ENCODE results near the gene PDLIM1. TPM values are rescaled to one million over a fixed set of nuclear protein-coding genes. Genes with fewer than 3 reads are reported as not detected.
A peak's percentile ranks its signal among the peaks of the same experiment; 100 is the strongest.

Gene PDLIM1
- polyA plus RNA-seq, 2 donors = 79.9 to 117 TPM

DNA sequence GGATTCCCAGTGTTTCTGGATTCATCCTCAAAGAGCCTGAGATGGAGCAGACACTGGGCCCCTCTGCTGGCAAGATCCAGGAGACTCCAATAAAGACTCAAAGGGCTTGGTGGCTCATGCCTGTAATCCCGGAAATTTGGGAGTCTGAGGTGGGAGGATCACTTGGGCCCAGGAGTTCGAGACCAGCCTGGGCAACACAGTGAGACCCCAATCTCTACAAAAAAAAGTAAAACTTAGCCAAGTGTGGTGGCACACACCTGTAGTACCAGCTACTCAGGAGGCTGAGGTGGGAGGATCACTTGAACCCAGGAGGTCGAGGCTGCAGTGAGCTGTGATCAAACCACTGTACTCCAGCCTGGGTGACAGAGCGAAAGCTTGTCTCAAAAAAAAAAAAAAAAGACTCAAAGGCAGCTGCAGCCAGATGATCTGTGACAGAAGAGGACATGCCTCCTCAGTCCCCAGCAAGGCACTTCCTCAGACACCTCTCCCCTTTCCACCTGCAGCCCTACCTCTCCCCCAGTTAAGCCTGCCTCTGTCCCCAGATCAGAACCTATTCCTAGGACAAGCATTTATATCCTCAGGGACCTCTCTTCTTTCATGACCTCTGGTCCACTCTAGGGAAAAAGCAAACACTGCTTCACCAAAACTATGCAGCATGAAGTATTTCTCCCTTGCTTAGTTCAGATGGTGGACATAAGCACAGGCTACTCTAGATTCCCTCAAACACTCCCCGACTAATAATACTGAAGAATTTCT lies 27.9 kb downstream of the PDLIM1 start:
- WGBS, 2 donors = 71 to 77% methylated on average over 5 of the region's 5 CpGs
- H3K36me3 ChIP-seq (ENCODE audit: control insufficient read depth in 2 of 2, insufficient read depth in 2 of 2, low read length in 1 of 2) = peaks cover 0 to 11% of the 10 kb centered on the region in 2 donors
- no peaks in the 10 kb centered on the region for H3K9me3 ChIP-seq (ENCODE audit: control insufficient read depth in 2 of 2, insufficient read depth in 1 of 2, low read depth in 1 of 2, low read length in 1 of 2)
- H3K27me3 ChIP-seq (ENCODE audit: control insufficient read depth in 1 of 2, insufficient read depth in 2 of 2, low read length in 2 of 2) = no peaks in the 10 kb centered on the region
- H3K4me1 ChIP-seq (ENCODE audit: control insufficient read depth in 2 of 2, insufficient read depth in 2 of 2, low read length in 1 of 2) = peaks cover 2 to 12% of the 10 kb centered on the region in 2 donors
- no peak overlapping the region for H3K4me3 ChIP-seq (ENCODE audit: low read depth in 1 of 2, low read length in 2 of 2)
- H3K27ac ChIP-seq (ENCODE audit: low read depth in 2 of 2, low read length in 1 of 2) = peak overlapping the region in 1 of 2 donors; percentile 63

DNA sequence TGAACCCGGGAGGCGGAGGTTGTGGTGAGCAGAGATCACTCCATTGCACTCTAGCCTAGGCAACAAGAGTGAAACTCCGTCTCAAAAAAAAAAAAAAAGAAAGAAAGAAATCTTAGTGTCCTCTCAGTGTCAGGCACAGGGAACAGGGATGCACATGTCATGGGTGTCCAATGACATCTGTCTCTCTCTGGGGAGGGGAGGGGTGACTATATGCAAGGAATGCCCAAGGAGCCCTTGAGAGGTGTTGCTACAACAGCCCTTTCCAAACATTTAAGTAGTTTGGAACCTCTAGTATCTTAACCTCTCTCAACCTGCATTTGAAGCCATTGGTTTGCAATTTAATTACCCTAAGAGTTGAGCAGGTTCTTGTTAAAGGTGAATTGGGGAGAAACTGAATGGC lies 28.9 kb downstream of the PDLIM1 start:
- 95 to 100% methylated on average over 3 of the region's 3 CpGs for WGBS, 2 donors
- Histone ChIP-seq H3K4me3 (ENCODE audit: low read depth in 1 of 2, low read length in 2 of 2) (no peak overlapping the region), H3K36me3 (ENCODE audit: control insufficient read depth in 2 of 2, insufficient read depth in 2 of 2, low read length in 1 of 2) (peaks cover 0 to 11% of the 10 kb centered on the region in 2 donors), H3K4me1 (ENCODE audit: control insufficient read depth in 2 of 2, insufficient read depth in 2 of 2, low read length in 1 of 2) (peaks cover 2 to 12% of the 10 kb centered on the region in 2 donors), H3K9me3 (ENCODE audit: control insufficient read depth in 2 of 2, insufficient read depth in 1 of 2, low read depth in 1 of 2, low read length in 1 of 2) (no peaks in the 10 kb centered on the region), H3K27ac (ENCODE audit: low read depth in 2 of 2, low read length in 1 of 2) (no peak overlapping the region), H3K27me3 (ENCODE audit: control insufficient read depth in 1 of 2, insufficient read depth in 2 of 2, low read length in 2 of 2) (no peaks in the 10 kb centered on the region)

DNA sequence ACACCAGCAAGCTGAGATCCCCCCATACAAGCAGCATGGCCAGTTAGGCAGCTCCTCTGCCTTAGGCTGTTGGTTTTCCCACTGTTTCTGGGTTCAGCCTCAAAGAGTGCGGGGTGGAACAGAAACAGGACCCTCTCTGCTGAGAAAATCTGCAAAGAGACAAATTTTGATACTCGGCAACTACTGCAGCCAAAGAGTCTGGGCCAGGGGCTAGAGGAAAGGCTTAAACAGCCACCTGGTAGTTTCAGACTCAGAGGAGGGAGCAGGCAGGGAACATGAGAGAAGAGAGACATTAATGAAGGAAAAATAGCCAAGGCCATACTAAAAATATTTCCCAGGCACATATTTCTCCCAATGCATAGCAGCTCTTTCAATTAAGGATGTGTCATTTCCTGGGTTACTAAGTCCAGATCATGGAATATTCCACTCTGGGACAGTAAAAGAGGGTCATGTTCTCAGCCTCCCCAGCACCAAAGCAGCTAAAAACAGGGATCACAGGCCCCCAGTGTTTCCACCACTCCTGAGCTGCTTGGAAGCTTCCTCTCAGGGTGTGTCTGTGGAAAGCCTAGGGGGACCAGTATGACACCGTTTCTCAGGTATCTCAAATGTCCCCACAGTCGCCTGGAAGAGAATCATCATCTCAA lies 29.8 kb downstream of the PDLIM1 start:
- peak overlapping the region; percentile 22 to 62 for H3K27ac ChIP-seq (ENCODE audit: low read depth in 2 of 2, low read length in 1 of 2)
- no peaks in the 10 kb centered on the region for H3K27me3 ChIP-seq (ENCODE audit: control insufficient read depth in 1 of 2, insufficient read depth in 2 of 2, low read length in 2 of 2)
- WGBS, 2 donors = 63 to 74% methylated on average over 4 of the region's 4 CpGs
- H3K36me3 ChIP-seq (ENCODE audit: control insufficient read depth in 2 of 2, insufficient read depth in 2 of 2, low read length in 1 of 2) = peaks cover 0 to 11% of the 10 kb centered on the region in 2 donors
- peaks cover 2 to 12% of the 10 kb centered on the region in 2 donors for H3K4me1 ChIP-seq (ENCODE audit: control insufficient read depth in 2 of 2, insufficient read depth in 2 of 2, low read length in 1 of 2)
- H3K9me3 ChIP-seq (ENCODE audit: control insufficient read depth in 2 of 2, insufficient read depth in 1 of 2, low read depth in 1 of 2, low read length in 1 of 2) = no peaks in the 10 kb centered on the region
- no peak overlapping the region for H3K4me3 ChIP-seq (ENCODE audit: low read depth in 1 of 2, low read length in 2 of 2)

DNA sequence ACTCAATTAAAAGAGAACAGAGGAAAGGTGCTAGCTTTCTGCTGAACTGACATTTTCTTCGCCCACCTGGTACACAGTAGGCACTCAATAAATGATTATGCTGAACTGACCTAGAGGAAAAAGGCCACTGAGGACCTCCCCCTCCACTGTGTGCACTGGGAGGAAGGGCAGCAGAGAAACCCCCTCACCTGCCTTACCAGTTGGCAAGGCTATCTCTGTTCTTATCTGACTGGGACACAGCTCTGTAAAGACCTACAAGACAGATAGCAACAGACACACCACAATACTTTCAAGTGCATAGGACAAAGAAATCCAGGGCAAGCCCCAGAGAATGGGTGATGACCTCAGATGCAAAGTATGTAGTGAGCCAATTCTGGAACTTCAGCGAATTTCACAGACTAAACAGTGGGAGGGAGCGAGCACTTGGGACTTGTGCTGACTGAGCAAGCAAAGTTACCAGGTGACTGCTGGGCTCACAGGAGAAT lies 30.4 kb downstream of the PDLIM1 start:
- Histone ChIP-seq H3K4me3 (ENCODE audit: low read depth in 1 of 2, low read length in 2 of 2) (no peak overlapping the region), H3K4me1 (ENCODE audit: control insufficient read depth in 2 of 2, insufficient read depth in 2 of 2, low read length in 1 of 2) (peaks cover 2 to 12% of the 10 kb centered on the region in 2 donors), H3K36me3 (ENCODE audit: control insufficient read depth in 2 of 2, insufficient read depth in 2 of 2, low read length in 1 of 2) (peaks cover 0 to 11% of the 10 kb centered on the region in 2 donors), H3K27ac (ENCODE audit: low read depth in 2 of 2, low read length in 1 of 2) (peak overlapping the region; percentile 22 to 62), H3K27me3 (ENCODE audit: control insufficient read depth in 1 of 2, insufficient read depth in 2 of 2, low read length in 2 of 2) (no peaks in the 10 kb centered on the region), H3K9me3 (ENCODE audit: control insufficient read depth in 2 of 2, insufficient read depth in 1 of 2, low read depth in 1 of 2, low read length in 1 of 2) (no peaks in the 10 kb centered on the region)
- WGBS, 2 donors = 52 to 56% methylated on average over 3 of the region's 3 CpGs

DNA sequence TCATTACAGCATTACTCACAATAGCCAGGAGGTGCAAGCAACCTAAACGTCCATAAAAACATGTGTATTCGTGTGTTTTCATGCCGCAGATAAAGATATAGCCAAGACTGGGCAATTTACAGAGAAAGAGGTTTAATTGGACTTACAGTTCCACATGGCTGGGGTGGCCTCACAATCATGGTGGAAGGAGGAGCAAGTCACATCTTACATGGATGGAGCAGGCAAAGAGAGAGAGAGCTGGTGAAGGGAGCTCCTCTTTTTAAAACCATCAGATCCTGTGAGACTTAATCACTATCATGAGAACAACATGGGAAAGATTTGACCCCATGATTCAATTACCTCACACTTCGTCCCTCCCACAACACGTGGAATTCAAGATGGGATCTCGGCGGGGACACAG lies 33.0 kb downstream of the PDLIM1 start:
- 89 to 98% methylated on average over 7 of the region's 7 CpGs for WGBS, 2 donors
- no peak overlapping the region for H3K27ac ChIP-seq (ENCODE audit: low read depth in 2 of 2, low read length in 1 of 2)
- no peak overlapping the region for H3K4me3 ChIP-seq (ENCODE audit: low read depth in 1 of 2, low read length in 2 of 2)
- no peaks in the 10 kb centered on the region for H3K9me3 ChIP-seq (ENCODE audit: control insufficient read depth in 2 of 2, insufficient read depth in 1 of 2, low read depth in 1 of 2, low read length in 1 of 2)
- peaks cover 2 to 5% of the 10 kb centered on the region in 2 donors for H3K4me1 ChIP-seq (ENCODE audit: control insufficient read depth in 2 of 2, insufficient read depth in 2 of 2, low read length in 1 of 2)
- H3K27me3 ChIP-seq (ENCODE audit: control insufficient read depth in 1 of 2, insufficient read depth in 2 of 2, low read length in 2 of 2) = no peaks in the 10 kb centered on the region
- H3K36me3 ChIP-seq (ENCODE audit: control insufficient read depth in 2 of 2, insufficient read depth in 2 of 2, low read length in 1 of 2) = peaks cover 0 to 7% of the 10 kb centered on the region in 2 donors

DNA sequence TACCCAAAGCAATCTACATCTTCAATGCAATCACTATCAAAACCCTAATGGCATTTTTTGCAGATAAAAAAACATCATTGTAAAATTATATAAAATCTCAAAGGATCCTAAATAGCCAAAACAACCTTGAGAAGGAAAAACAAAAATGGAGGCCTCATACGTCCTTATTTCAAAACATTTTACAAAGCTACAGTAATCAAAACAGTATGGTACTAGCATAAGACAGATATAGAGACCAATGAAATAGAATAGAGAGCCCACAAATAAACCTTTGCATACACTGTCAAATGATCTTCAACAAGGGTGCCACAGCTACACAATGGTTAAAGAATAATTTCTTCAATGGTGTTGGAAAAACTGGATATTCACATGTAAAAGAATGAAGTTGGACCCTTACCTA lies 34.5 kb downstream of the PDLIM1 start:
- peaks cover 2 to 5% of the 10 kb centered on the region in 2 donors for H3K4me1 ChIP-seq (ENCODE audit: control insufficient read depth in 2 of 2, insufficient read depth in 2 of 2, low read length in 1 of 2)
- WGBS, 2 donors = 95 to 96% methylated on average over 1 of the region's 1 CpG
- no peak overlapping the region for H3K4me3 ChIP-seq (ENCODE audit: low read depth in 1 of 2, low read length in 2 of 2)
- H3K9me3 ChIP-seq (ENCODE audit: control insufficient read depth in 2 of 2, insufficient read depth in 1 of 2, low read depth in 1 of 2, low read length in 1 of 2) = no peaks in the 10 kb centered on the region
- no peak overlapping the region for H3K27ac ChIP-seq (ENCODE audit: low read depth in 2 of 2, low read length in 1 of 2)
- no peaks in the 10 kb centered on the region for H3K27me3 ChIP-seq (ENCODE audit: control insufficient read depth in 1 of 2, insufficient read depth in 2 of 2, low read length in 2 of 2)
- H3K36me3 ChIP-seq (ENCODE audit: control insufficient read depth in 2 of 2, insufficient read depth in 2 of 2, low read length in 1 of 2) = peaks cover 0 to 8% of the 10 kb centered on the region in 2 donors

DNA sequence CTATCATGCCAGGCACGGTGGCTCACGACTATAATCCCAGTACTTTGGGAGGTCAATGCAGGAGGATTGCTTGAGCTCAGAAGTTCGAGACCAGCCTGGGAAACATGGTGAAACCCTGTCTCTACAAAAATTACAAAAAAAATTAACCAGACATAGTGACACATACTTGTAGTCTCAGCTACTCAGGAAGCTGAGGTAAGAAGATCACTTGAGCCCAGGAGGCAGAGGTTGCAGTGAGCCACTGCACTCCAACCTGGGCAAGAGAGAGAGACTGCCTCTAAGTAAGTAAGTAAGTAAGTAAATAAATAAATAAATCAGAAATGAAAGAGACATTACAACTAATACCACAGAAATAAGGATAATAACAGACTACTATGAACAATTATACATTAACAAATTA lies 36.2 kb downstream of the PDLIM1 start:
- Histone ChIP-seq H3K36me3 (ENCODE audit: control insufficient read depth in 2 of 2, insufficient read depth in 2 of 2, low read length in 1 of 2) (peaks cover 0 to 5% of the 10 kb centered on the region in 2 donors), H3K9me3 (ENCODE audit: control insufficient read depth in 2 of 2, insufficient read depth in 1 of 2, low read depth in 1 of 2, low read length in 1 of 2) (no peaks in the 10 kb centered on the region), H3K4me3 (ENCODE audit: low read depth in 1 of 2, low read length in 2 of 2) (no peak overlapping the region), H3K4me1 (ENCODE audit: control insufficient read depth in 2 of 2, insufficient read depth in 2 of 2, low read length in 1 of 2) (no peaks in the 10 kb centered on the region), H3K27ac (ENCODE audit: low read depth in 2 of 2, low read length in 1 of 2) (no peak overlapping the region), H3K27me3 (ENCODE audit: control insufficient read depth in 1 of 2, insufficient read depth in 2 of 2, low read length in 2 of 2) (no peaks in the 10 kb centered on the region)
- WGBS, 2 donors = 81 to 86% methylated on average over 3 of the region's 3 CpGs

DNA sequence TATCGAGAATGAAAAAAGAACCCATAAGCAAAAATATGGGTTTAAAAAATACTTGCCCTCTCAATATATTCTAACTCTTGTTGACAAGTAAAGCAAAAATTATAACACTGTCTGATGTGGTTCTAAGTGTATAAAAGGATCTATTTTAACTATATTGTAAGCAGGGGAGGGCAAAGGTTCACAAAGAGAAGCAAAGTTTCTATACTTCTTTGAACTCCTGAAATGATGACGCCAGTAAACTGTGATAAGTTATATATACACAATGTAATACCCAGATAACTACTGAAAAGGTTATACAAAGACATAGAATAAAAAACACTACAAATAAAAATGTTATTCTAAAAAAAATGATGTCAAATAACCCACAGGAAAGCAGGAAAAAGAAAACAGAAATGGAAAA lies 37.1 kb downstream of the PDLIM1 start:
- no peak overlapping the region for H3K4me3 ChIP-seq (ENCODE audit: low read depth in 1 of 2, low read length in 2 of 2)
- no peaks in the 10 kb centered on the region for H3K9me3 ChIP-seq (ENCODE audit: control insufficient read depth in 2 of 2, insufficient read depth in 1 of 2, low read depth in 1 of 2, low read length in 1 of 2)
- H3K36me3 ChIP-seq (ENCODE audit: control insufficient read depth in 2 of 2, insufficient read depth in 2 of 2, low read length in 1 of 2) = peaks cover 0 to 9% of the 10 kb centered on the region in 2 donors
- H3K4me1 ChIP-seq (ENCODE audit: control insufficient read depth in 2 of 2, insufficient read depth in 2 of 2, low read length in 1 of 2) = peaks cover 0 to 5% of the 10 kb centered on the region in 2 donors
- no peaks in the 10 kb centered on the region for H3K27me3 ChIP-seq (ENCODE audit: control insufficient read depth in 1 of 2, insufficient read depth in 2 of 2, low read length in 2 of 2)
- WGBS, 2 donors = 83 to 87% methylated on average over 2 of the region's 2 CpGs
- no peak overlapping the region for H3K27ac ChIP-seq (ENCODE audit: low read depth in 2 of 2, low read length in 1 of 2)

DNA sequence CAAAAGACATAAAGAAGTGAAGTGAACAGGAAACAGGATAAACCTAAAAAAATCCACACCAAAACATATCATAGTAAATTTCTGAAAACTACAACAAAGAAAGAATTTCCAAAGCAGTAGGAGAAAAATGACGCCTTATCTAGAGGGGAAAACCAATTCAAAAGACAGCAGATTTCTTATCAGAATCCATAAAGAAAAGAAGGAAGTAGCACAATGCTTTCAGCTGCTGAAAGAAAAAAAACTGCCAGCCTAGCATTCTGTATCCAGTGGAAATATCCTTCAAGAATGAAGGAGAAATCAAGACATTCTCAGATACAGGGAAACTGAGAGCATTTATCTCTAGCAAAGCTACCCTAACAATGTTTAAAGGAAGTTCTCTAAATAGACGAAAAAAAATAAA lies 37.8 kb downstream of the PDLIM1 start:
- 83% methylated on average over 2 of the region's 2 CpGs for WGBS, 2 donors
- peaks cover 0 to 7% of the 10 kb centered on the region in 2 donors for H3K4me1 ChIP-seq (ENCODE audit: control insufficient read depth in 2 of 2, insufficient read depth in 2 of 2, low read length in 1 of 2)
- H3K27me3 ChIP-seq (ENCODE audit: control insufficient read depth in 1 of 2, insufficient read depth in 2 of 2, low read length in 2 of 2) = no peaks in the 10 kb centered on the region
- H3K36me3 ChIP-seq (ENCODE audit: control insufficient read depth in 2 of 2, insufficient read depth in 2 of 2, low read length in 1 of 2) = peaks cover 0 to 11% of the 10 kb centered on the region in 2 donors
- no peak overlapping the region for H3K4me3 ChIP-seq (ENCODE audit: low read depth in 1 of 2, low read length in 2 of 2)
- no peak overlapping the region for H3K27ac ChIP-seq (ENCODE audit: low read depth in 2 of 2, low read length in 1 of 2)
- H3K9me3 ChIP-seq (ENCODE audit: control insufficient read depth in 2 of 2, insufficient read depth in 1 of 2, low read depth in 1 of 2, low read length in 1 of 2) = no peaks in the 10 kb centered on the region
